ENCODE measurements around the gene NSDHL.
"Not testable (repeated sequence)": the region's sequence is repeated elsewhere in the genome, so short reads cannot be mapped to it uniquely, and the experiment has no call there.

The NSDHL gene

DNA sequence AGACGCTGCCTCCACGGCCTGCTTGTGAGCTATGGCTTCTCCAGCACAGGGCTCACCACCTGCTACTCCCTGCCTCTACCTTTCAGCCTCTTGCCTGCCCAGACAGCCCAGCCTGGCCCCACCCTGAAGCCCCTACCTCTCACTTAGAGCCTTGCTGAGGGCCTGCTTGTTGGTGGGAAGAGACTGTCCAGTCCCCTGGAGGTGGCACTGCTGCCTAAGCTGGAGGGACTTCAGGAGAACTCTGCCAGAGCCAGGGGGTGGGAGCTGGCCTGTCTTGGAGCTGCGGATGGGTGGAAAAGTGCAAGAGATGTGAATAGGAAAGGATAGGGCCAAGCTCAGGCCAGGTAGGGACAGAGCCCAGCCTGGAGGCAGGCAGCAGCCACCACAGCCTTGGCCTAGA lies 64.3 kb downstream of the NSDHL start:
- DNase-seq (ENCODE audit: low read depth), result no peak

DNA sequence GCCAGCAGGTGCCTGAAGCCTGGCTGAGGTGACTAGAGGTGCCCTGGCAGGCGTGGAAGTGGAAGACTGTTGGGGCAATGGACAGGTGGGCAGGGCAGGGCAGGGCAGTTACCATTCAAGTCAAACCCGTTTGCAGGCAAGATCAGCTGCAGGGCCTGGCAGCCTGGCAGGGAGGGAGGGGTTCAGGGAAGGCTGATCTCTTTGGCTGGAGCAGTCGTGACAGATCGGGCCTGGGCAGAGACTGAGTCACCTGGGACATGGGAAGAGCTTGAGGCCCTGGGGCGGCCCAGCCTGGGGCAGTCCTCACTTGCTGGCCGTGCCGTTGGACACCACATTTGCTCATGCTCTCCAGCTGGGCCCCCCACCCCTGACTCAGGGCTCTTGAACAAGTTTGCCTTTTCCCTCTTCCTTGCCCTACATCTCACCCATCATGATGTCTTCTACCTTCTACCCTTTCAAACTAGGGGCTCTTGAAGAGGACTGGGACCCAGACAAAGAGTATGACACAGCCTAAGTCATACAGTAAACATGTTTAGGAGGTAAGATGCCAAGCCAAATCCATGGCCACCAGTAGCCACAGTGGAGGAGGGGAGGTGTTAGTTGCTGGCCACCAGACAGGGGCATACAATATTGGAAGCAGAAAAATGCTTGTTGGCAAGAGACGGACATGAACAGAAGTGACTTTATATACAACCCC lies 65.0 kb downstream of the NSDHL start:
- no peak for DNase-seq (ENCODE audit: low read depth)

DNA sequence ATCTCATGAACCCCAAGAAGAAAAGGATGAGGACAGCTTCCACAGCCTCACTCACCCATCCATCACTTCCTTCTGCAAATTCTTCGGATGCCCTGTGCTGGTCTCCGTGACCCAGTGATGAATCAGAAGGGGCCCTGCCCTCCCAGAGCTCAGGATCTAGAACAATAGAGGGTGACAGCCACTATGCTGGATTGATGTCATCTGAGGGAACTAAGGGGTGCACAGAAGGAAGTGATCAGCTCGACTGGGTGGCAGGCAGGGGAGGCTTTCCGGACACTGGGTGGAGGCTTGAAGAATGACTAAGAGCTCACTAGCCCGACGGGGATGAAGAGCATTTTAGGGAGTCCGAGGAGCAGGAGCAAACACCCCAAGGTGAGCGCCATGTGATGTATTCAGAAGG lies 65.6 kb downstream of the NSDHL start:
- DNase-seq (ENCODE audit: low read depth), result no peak

DNA sequence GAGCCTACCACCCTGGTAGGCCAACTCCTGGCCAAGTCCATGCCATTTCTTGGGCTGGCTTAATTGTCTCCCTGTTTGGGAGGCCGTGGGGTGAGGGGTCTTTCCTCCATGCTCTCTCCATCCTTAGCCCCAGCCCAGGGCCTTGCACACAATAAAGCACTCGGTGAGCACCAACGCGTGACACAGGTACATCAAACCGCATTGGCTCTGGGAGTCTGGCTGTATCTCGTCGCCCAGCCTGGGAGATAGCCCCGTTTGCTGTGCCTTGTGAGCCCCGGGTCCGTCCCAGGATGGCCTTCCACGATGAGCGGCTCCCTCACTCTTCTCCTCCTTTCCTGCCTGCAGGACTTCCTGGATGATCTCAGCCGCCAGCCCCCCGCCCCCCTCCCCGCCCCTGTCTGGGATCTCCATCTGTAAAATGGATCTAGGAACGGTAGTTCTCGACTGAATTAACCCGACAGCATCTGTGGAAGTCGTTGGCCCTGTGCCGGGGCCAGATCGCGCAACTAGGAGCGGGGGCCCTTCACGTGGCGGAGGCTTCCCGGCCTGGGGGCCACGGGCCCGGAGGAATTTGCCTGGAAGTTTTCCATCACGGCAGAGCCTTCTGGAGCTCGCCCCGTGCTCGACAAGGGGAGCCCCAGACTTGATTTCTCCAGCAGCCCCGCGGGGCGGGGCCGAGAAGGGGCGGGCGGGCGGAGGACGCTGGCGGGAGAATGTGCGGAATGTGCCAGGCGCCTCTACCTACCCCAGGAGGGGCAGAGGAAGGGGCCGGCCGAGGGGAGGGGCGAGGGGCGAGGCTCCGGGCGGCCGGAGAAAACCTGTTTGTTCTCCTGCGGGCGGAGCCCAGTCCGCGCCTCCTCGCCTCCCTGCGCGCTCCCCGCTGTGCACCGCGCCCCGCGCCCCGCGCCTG lies 66.6 kb downstream of the NSDHL start, which contains the start of gene ZNF185:
ZNF185 (plus strand) TSS at position 846 of the 910 bp plus-strand sequence. CDS start 16,423 bp downstream, outside the sequence.
- DNase-seq (ENCODE audit: low read depth), result no peak

DNA sequence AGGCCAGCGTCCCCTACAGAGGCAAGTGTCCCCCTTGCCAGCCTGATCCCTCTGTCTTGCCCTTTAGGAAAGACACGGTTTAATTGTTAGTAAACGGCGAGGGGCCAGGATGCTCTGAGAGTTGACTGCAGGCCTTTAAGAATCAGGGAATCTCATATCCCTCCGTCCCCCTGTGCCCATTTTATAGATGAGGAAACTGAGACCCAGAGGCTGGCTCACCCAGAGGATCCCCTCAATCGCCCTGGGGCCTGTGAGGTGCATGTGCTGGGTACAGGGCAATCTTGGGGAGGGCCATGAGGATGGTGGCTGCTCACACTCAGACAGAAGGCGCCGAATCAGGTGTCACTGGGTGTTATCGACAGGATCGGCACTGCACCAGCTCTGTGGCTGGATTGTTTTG lies 67.6 kb downstream of the NSDHL start:
- no peak for DNase-seq (ENCODE audit: low read depth)

DNA sequence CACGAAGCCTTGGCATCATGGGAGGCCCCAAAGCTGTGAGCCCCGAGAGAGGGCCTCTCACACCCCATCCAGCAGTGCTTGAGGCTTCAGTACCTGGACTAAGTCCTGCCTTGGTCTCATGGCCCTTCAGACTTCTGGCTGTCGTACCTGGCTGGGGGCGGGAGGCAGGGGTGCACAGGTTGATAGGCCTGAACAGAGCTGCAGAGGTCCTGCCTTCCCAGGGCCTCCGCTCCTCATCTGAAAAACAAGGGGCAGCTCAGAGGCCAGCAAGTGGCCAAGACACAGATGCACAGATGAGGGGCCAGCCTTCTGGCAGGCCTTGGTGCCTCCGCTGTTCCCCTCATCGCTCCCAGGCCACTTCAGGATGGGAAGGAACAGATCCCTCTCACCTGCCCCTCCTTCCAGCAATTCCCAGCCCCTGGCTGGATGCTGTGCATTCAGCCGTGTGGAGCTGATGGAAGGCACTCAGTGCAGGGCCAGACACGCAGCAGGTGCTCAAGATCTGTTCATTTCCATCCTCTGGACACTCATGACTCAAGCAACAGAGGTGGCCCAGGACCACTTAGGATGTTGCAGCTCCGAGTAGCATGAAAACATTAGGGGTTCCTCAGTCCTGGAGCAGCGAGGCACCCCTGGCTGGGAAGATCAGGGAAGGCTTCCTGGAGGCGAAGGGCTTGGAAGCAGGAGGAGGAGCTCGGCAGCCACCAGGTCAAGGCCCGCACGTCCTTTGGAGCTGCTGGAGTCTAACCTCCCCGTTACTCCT lies 68.4 kb downstream of the NSDHL start:
- no peak for DNase-seq (ENCODE audit: low read depth)

DNA sequence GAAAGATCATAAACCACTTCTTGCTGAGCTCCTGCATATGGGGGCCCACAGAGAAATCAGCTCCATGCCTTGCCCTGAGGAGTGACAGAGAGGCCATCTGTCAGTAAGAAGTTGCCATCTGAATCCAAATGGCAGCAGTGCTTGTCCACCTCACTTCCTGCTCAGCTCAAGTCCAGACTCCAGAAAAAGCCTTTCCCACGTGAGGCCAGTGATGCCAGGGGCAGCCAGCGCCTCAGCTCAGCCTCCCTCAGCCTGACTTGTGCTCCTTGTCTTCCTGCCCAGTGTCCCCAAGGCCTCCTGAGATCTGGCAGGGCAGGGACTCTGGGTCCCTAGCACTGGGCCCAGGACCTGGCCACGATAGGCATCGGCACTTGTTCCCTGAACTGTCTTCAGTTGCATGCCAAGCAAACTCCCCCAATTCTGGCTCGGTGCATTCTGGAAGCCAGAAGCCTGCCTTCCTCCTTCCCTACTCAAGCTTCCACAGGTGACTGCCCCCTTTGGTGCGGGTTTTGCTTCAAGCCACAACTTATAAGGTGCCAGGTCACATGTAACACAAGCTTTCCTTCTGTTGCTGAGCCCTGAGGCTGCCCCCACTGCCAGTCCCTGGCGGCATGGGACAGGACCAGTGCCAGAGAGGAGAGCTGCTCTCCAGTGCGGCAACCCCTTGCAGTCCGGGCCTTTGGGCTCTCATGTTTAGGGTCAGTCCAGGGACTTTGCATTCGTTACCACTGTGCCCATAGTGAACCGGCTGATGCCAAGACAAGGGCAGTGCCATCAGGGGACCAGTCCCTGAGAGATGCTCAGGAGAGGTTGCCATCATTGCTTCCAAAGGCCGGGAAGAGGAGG lies 69.2 kb downstream of the NSDHL start:
- no peak for DNase-seq (ENCODE audit: low read depth)

DNA sequence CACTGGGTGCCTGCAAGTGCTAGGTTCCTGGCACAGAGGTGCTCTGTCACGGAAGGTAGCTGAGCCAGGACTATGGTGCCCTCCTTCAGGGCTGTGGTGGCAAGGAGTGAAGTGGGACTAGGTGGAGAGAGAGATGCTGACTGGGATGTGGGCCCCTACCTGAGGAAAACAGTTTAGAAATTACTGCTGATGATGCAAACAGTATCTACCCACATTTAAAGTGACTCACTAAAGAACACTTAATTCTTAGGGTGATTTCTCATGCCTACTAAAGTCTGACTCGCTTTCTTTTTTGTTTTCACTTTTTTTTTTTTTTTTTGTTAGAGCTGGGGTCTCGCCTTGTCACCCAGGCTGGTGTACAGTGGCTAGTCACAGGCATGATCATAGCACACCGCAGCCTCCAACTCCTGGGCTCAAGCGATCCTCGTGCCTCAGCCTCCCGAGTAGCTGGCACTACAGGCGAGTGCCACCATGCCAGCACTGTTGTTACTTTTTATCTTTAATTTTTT lies 70.1 kb downstream of the NSDHL start:
- DNase-seq (ENCODE audit: low read depth), result no peak

DNA sequence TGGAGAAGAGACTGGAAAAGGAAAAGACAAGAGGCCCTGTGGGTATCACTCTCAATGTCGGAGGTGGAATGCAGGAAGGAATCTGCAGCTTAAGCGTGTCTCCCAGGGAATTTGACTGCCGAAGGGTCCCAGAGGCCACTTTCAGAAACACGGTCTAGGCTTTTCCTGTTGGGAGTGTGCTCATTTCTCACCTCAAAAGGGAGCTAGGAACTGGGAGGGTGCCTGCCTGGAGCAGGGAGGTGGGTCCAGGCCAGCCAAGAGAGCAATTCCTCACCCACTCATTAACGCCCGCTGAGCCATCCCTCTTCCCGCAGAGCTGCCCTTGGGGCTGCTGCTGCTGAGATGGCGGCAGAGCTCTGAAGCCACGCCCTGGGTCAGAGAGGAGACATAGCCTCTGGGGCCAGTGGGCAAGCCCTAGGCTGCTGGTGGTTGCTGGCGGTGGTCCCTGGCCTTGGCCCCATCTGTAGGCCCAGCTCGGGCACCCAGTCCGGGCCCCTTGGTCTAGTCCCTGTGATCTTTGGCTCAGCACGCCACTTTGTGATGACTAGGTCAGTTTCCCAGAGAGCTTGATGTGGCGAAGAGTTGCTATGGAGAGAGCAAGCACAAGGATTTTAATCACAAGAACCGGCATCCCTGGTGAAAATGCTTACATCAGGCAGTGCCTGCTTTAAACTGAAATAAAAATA lies 71.1 kb downstream of the NSDHL start:
- DNase-seq (ENCODE audit: low read depth), result no peak

DNA sequence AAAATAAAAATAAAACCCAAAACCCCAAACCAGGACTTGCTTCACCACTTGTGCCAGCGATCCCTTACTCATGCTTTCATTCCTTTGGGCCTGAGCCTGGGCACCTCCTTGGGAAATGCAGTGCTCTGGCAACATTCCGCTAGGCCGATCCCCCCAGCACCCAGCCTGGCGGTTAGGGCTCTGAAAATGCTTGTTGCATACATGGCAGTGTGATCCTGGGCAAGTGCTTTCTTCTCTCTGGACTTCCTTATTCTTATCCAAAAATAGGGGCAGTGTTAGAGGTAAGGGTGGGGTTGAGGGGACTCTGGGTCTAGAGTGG lies 71.6 kb downstream of the NSDHL start:
- DNase-seq (ENCODE audit: low read depth), result no peak

DNA sequence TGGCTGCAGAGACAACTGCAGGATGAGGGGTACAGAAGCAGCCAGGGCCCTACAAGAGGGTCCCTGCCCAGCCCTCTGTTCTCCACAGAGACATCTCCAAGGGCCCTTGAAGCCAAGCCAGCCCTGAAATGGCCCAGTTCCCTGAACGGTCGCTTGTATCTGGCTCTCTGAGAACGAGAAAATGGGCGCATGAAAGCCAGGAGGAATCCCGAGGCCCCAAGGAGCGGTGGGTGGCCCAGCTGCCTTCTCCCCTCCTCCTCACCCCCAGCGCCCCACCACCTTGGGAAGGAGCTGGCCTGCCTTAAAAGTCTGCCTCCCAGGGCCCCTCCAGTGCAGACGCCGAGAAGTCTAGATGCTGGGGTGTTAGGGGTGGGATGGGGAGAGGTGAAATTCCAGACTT lies 72.7 kb downstream of the NSDHL start:
- no peak for DNase-seq (ENCODE audit: low read depth)

DNA sequence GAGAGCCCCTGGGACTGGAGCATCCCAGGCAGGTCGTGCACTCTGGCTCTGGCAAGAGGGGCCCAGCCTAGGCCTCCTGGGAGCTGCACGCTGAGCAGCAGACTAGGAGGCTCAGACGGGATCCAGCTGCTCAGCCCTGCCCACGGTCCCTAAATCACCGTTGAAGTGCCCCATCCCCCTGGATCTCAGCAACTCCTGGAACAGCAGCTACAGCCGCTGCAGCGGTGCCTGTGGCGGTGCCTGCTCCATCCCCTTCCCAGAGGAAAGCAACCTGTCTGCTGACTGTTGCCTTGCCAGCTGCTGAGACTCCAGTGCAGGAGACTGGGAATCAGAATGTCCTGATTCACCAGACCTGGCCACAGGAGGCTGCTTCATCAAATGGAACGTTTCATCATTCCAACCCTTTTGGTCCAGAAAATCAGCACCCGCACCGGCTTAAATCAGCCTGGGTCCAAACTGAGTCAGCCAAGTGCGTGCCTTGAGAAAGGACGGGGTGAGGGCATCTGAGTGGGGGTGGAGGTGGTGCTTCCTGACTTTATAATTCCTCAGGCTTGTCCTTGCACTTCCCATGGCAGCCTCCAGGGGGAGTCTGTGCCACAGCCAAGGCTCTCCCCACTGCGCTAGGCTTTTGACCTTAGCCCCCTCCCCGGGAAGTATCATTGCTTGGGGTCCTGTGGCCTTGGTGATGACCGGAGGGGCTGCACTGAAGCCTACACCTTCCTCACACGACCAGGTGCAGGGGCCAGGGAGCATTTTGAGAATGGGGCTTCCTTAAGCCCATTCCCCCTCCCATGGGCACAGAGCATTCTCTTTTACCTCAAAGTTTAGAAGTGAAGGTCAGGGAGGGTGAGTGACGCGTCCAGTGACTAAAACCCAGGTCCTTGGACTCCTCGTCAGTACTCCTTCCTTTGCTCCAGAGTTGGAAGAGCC lies 73.6 kb downstream of the NSDHL start:
- peak; percentile 5 for DNase-seq (ENCODE audit: low read depth)

DNA sequence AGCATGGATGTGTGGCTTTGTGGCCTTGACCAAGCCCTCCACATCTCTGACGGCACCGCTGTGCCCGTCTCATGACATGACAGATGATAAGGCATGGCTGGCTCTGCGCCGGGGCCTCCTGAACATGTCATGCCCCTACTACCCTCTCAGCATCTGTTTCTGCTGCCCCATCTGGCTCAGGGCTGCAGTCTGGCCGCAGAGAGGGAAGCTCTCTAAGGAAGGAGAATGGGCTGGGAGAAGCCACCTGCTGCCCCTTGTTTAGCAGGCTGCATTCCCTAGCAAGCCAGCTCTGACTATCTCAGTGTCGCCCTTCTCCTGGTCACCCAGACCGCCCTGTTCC lies 74.2 kb downstream of the NSDHL start:
- no peak for DNase-seq (ENCODE audit: low read depth)

DNA sequence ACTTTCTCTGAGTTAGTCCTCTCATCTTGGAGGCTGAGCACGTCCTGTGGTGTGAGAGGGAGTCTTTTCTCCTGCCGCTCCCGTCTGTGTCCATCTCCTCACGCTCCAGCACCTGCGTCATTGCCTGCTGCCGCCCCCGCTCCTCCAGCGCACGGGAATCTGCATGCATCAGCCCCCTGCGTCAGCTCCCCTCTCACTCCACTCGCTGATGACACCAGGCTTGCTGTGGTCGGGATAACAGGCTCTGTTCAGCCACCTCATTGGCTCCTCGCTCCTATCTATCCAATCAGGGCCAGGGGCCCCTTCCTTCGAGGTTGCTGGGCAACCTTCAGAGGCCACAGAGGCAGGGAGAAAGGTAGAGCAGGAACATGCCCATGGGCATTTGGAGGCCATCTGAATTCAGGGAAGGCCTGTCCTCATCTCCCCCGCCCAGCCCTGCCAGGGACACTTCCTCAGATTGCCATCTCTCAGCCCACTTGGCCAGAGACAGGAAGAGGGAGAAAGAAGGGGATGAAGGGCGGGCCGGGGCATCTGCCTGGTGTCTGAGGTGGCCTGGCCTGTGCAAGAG lies 76.3 kb downstream of the NSDHL start:
- DNase-seq (ENCODE audit: low read depth), result no peak

DNA sequence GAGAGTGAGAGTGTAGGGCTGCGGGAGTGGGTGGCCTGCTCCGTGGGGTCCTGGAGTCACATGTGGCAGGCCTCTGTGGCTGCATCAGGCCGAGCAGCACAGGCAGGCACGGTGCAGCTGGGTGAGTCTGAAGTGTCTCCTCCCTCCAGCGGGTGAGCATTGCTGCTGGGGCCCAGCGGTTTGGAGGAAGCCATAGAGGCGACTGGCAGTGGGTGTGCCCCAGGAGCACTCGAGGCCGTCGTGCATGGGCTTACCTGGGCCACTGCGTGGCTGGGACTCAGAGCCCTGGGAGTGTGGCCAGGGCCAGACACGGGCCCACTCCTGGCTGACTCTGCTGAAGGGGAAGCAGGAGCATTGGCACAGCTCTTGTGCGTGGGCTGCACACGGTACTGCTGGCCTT lies 77.6 kb downstream of the NSDHL start:
- no peak for DNase-seq (ENCODE audit: low read depth)

DNA sequence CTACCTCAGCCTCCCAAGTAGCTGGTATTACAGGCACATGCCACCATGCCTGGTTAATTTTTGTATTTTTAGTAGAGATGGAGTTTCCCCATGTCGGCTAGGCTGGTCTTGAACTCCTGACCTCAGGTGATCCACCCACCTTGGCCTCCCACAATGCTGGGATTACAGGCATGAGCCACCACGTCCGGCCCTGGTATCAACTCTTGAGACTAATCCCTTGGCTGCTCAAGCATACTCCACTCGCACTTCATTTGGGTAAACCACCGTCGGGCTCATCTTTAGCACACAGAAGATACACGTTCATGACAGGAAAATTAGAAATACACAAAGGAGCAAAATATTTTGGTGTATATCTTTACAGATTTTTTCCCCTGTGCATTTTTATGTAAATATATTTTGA lies 79.2 kb downstream of the NSDHL start:
- DNase-seq (ENCODE audit: low read depth), result not testable (repeated sequence)

DNA sequence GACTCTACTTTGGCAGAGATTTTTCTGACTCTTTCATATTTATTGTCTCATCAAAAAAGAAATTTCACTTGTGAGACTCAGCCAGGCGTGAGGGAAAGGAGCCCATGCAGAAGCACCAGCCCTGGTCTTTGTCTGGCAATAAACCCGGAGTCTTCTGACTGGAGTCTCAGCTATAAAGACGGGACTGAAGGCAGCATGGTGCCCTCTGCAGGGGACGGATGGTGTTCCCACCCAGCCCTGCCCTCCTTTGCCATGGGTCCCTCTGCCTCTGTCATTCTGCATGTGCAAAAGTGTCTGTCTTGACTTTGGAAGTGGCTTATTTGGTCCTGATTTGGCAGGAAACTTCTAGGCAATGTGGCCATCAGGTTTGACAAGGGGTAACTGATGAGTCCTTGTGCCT lies 81.2 kb downstream of the NSDHL start:
- no peak for DNase-seq (ENCODE audit: low read depth)

DNA sequence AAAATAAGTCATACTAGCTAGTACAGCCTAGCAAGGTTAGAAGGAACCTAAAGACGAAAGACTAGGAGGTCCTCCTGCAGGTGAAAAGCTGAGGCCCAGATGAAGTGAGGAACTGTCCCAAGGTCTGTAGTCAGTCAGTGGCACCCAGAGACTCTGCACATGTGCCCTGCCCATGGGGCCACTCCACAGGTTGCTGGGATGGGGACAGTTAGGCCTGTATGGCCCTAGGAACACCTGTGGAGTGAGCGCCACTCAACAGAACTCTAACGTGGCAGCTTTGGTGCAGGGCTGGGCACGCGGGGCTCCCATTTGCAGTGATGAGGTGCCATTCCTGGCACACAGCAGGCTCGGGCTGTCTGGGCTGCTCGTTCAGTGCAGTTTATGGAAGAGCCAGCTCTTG lies 81.8 kb downstream of the NSDHL start:
- DNase-seq (ENCODE audit: low read depth), result no peak

DNA sequence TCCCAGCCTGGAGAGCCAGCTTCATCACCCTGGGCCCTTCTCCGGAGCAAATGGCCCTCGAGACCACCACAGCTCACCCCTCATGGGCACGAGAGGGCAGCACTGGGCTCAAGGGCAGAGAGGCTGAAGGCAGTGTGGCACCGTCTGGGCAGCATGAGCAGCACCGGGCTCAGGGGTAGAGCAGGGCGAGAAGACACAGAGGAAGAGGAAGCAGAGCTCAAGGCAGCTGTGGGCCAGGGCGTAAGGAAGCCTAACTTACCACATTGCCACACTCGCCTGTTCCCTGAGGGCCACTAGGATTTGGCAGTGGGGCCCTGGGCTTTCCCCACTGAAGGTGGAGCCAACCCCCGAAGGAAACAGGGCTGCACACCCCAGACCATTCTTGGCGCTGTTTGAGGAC lies 82.5 kb downstream of the NSDHL start:
- no peak for DNase-seq (ENCODE audit: low read depth)

DNA sequence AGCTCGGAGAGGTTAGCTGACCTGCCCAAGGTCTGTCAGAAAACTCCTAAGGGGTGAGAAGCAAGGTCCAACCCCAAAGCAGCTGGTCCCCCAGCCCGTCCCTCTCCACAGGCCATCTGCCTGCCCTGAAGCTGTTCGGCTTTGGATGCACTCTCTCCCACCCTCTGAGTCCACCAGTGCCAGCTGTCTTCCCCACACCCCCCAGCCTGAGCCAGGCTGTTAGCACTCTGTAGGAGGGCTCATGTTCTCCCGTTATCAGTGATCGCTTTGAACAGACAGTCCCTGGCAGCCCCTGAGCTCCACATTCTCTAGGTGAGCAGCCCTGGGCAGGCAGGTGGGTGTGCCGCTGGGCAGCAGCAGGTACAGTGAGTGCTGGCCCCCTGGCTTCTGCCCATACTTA lies 83.0 kb downstream of the NSDHL start:
- DNase-seq (ENCODE audit: low read depth), result no peak
